IMR-90 (cell line): ENCODE results near the gene PCYT2.
"Not testable (repeated sequence)": the region's sequence is repeated elsewhere in the genome, so short reads cannot be mapped to it uniquely, and the experiment has no call there.

Source experiments
- BHLHE40 ChIP-seq: fragments of 150-350 bp; IDR thresholded peaks from 2 replicates; pipeline ENCODE4 v1.6.1; 2016; ENCODE audit warnings: mild to moderate bottlenecking, low read depth, low read length
- CEBPB ChIP-seq: IDR thresholded peaks from 2 replicates; pipeline ENCODE4 v1.6.1; 2012; ENCODE audit warnings: low read depth, low read length, improper control_type of control experiment
- CHD1 ChIP-seq: IDR thresholded peaks from 2 replicates; pipeline ENCODE4 v1.6.1; 2012; ENCODE audit warnings: low read depth, low read length, improper control_type of control experiment
- FOS ChIP-seq: fragments of 150-350 bp; IDR thresholded peaks from 2 replicates; pipeline ENCODE4 v1.6.1; 2016; ENCODE audit warnings: low read depth, low read length
- MAFK ChIP-seq: IDR thresholded peaks from 2 replicates; pipeline ENCODE4 v1.6.1; 2012; ENCODE audit warnings: low read depth, low read length, improper control_type of control experiment
- MAZ ChIP-seq: IDR thresholded peaks from 2 replicates; pipeline ENCODE4 v1.6.1; 2012; ENCODE audit warnings: low read depth, mild to moderate bottlenecking, low read length, improper control_type of control experiment, moderate library complexity, borderline replicate concordance
- POLR2A ChIP-seq: IDR thresholded peaks from 2 replicates; pipeline ENCODE4 v1.6.1; 2012; ENCODE audit warnings: mild to moderate bottlenecking, low read depth, low read length
- RAD21 ChIP-seq: IDR thresholded peaks from 2 replicates; pipeline ENCODE4 v1.6.1; 2012; ENCODE audit warnings: low read length, improper control_type of control experiment
- RCOR1 ChIP-seq: IDR thresholded peaks from 2 replicates; pipeline ENCODE4 v1.6.1; 2012; ENCODE audit warnings: mild to moderate bottlenecking, low read length, improper control_type of control experiment; ENCODE audit not compliant: insufficient replicate concordance
- RFX5 ChIP-seq: IDR thresholded peaks from 2 replicates; pipeline ENCODE4 v1.8.0; 2012; ENCODE audit warnings: low read depth, mild to moderate bottlenecking, low read length, moderate library complexity
- SMC3 ChIP-seq: fragments of 150-350 bp; IDR thresholded peaks from 2 replicates; pipeline ENCODE4 v1.6.1; 2016; ENCODE audit warnings: low read depth, mild to moderate bottlenecking, antibody characterized with exemption, low read length, moderate library complexity
- TF ChIP-seq, protein P1 (sequence below): conservative IDR thresholded peaks from 2 replicates; pipeline ENCODE4 v1.5.1; 2012; ENCODE audit warnings: mild to moderate bottlenecking, low read depth, low read length, improper control_type of control experiment
- TF ChIP-seq, protein P2 (sequence below): fragments of 150-350 bp; IDR thresholded peaks from 2 replicates; pipeline ENCODE4 v1.6.1; 2016; ENCODE audit warnings: low read depth, mild to moderate bottlenecking, low read length, moderate library complexity, borderline replicate concordance
- TF ChIP-seq, protein P3 (sequence below): fragments of 150-350 bp; IDR thresholded peaks from 2 replicates; pipeline ENCODE4 v1.6.1; 2017; ENCODE audit warnings: mild to moderate bottlenecking, antibody characterized with exemption, low read length, low read depth

DNA sequence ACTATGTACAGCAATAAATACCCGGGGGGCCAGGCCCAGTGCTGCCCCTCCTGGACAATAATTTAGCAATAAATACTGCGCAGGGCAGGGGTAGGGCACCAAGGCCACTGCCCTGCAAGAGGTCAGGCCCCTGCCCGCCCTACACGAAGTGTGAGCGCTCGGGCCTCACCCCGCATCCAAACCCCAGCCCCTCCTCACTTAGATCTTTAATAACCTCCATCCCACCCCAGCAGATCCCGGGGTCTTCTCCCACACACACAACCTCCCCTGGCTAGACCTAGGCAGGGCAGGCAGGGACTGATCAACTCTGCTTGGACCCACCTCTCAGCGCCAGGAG, 7.1 kb upstream of the PCYT2 start:
- TF ChIP-seq, protein P1, sequence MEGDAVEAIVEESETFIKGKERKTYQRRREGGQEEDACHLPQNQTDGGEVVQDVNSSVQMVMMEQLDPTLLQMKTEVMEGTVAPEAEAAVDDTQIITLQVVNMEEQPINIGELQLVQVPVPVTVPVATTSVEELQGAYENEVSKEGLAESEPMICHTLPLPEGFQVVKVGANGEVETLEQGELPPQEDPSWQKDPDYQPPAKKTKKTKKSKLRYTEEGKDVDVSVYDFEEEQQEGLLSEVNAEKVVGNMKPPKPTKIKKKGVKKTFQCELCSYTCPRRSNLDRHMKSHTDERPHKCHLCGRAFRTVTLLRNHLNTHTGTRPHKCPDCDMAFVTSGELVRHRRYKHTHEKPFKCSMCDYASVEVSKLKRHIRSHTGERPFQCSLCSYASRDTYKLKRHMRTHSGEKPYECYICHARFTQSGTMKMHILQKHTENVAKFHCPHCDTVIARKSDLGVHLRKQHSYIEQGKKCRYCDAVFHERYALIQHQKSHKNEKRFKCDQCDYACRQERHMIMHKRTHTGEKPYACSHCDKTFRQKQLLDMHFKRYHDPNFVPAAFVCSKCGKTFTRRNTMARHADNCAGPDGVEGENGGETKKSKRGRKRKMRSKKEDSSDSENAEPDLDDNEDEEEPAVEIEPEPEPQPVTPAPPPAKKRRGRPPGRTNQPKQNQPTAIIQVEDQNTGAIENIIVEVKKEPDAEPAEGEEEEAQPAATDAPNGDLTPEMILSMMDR = not testable (repeated sequence)
- not testable (repeated sequence) for TF ChIP-seq FOS, CEBPB, CHD1, RAD21, POLR2A, MAZ, SMC3, BHLHE40, MAFK, RFX5, RCOR1
- TF ChIP-seq, protein P2, sequence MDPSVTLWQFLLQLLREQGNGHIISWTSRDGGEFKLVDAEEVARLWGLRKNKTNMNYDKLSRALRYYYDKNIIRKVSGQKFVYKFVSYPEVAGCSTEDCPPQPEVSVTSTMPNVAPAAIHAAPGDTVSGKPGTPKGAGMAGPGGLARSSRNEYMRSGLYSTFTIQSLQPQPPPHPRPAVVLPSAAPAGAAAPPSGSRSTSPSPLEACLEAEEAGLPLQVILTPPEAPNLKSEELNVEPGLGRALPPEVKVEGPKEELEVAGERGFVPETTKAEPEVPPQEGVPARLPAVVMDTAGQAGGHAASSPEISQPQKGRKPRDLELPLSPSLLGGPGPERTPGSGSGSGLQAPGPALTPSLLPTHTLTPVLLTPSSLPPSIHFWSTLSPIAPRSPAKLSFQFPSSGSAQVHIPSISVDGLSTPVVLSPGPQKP = not testable (repeated sequence)
- TF ChIP-seq, protein P3, sequence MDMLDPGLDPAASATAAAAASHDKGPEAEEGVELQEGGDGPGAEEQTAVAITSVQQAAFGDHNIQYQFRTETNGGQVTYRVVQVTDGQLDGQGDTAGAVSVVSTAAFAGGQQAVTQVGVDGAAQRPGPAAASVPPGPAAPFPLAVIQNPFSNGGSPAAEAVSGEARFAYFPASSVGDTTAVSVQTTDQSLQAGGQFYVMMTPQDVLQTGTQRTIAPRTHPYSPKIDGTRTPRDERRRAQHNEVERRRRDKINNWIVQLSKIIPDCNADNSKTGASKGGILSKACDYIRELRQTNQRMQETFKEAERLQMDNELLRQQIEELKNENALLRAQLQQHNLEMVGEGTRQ = not testable (repeated sequence)
